Kidney tubule cell (primary cell): ENCODE results near the gene TRIB2.

Experiments
- DNase-seq: peaks from one replicate; pipeline ENCODE4 v3.0.0-alpha.2; 2018; ENCODE audit warnings: low spot score

The TRIB2 gene

DNA sequence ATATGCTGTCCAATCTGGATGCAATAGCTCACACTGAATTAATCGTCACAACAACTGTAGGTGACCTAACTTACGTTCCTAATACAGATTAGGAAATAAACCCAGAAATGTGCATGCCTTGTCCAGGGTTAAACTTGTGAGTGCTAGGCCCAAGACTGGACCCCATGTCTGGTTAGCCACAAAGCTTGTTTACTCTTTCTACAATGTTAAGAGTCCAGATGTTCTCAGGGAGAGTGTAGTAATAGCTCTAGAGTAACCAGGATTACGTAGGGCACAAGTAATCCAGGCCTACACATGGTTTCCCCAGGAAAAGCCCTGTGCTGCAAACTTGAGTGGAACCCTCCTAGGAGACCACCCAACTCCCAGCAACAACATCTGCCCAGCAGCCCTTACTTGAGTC, 26.2 kb downstream of the TRIB2 start:
- no peak for DNase-seq

DNA sequence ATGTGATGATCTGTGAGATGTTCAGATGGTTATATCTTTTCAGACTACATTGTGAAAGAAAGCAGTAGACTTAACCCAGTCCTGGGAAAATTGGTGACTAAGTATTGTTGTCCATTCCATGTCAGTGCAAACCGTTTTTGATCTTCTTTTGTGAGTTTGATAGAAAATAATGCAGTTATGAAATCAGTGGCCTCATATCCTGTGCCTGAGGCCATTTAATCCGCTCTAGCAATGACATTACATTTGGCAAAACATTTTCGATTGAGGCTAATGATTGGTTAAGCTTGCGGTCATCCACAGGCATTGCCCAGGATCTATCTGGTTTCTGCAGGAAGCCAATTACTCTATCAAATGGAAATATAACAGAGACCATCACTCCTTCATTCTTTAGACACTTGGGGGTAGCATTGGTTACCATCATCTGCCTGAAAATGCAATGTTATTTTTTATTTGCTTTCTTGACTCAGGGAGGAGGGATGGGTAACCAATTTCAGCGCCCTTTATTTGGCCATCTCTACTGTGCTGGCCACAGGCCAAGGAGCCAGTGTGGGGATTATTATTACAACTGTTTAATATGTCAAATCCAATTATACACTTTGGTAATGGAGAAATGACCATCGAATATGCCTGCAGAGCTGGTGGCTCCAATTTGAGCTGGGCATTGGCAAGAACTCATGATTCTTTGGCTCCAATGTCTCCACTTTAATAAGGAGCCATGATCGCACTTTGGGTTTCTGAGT, 33.6 kb downstream of the TRIB2 start:
- no peak for DNase-seq

DNA sequence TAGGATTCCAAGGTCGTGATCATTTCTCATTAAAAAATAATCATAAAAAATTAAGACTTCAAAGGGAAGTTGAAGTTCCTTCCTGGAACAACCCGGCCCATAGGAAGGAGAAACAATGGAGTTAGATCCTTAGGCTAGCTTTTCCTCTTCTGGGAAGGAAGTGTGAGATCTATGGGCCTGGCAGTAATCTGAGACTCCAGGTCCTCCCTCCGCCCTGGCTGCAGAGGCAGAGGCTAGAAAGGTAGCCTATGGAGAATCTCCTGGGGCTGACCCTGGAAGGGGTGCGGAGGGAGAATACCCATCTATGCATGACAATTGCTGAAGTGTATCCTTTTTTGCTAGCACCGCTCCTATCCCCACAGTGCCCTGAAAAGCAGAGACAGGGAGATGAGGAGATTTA, 37.9 kb downstream of the TRIB2 start:
- no peak for DNase-seq

DNA sequence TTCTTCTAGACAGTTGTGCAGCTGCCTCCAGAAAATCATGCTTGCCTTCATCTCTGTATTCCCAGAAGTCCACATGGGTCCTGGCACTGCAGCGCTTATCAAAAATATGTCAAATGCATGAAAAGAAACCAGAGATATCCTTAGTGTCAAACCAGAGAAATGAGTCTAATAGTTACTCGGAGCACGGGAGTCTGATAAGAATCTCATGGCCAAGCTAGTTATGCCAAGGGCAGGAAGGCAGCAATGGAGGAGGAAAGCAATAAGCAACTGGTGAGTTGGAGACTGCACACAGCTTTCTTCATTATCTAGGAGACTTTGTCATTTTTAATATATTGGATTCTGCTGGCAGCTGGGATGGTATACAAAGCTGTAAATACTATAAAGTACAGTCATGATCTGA, 38.6 kb downstream of the TRIB2 start:
- no peak for DNase-seq

DNA sequence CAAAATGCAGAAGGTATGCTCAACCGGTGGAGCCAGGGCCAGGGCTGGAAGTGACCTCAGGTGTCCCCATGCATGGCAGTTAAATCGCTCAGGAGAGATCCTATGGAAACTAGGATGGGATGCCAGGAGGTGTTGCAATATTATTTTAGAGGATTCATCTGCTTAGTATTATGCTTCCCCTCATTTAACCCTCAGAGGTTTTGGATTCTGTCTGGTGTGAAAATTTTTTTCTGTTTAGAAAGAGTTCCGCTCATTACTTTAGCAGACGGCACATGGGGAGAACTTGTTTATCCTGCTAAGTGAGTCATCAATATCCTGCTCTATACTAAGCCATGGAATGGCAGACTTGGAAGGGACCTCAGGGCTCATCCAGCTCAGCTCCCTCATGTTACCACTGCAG, 42.5 kb downstream of the TRIB2 start:
- peak; percentile 43 for DNase-seq

DNA sequence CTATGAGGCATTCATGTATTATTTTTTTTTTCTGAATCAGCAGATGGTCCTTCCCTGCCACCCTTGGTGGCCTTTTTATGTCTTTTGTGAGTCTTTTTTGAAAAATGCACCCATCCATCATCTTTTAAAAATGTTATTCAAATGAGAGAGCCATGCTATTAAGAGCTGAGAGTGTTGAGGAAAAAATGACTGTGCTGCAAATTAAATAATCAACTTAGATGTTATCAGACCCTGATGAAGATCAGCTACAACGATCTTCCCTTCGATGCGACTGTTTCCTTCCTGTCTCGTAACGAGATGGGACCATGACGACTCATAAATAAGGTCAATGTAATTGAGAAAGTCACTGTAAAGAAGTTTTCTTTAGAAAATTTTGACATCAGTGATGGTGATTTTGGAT, 44.4 kb downstream of the TRIB2 start:
- no peak for DNase-seq

DNA sequence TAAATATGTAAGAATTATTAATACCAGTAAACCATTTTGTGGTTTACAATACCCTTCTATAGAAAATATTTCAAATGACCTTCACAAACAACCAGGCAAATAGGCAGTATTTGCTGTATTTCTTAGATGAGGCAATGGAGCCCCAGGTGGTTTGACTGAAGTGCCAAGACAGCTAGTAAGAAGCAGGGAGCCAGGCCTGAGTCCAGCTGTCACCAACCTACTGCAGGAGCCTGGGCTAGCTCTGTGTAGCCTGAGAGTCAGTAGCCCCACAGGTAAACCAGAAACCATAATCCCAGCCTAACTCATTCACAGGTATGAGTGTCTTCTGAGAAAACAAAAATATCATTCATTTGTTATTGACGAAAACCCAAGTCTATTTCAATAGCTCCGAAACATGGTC, 45.6 kb downstream of the TRIB2 start:
- no peak for DNase-seq

DNA sequence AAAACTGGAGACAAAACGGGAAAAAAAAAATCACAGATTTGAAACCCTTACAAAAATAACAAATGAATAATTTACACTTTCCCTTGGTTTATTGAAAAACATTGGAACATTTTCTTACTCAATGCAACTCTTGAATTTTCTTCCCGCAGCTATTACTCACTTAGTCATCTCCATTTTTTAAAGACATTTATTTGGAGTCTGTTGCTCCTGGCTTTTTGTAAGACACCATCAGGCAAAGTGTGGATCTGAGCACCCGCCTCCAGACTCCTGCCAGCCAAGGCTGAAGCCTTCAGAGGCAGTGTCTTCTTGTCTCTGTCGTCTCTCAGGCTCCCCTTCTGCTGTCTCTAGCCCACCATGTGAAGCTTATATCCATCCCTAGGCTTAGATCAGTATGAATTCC, 46.2 kb downstream of the TRIB2 start:
- DNase-seq = no peak

DNA sequence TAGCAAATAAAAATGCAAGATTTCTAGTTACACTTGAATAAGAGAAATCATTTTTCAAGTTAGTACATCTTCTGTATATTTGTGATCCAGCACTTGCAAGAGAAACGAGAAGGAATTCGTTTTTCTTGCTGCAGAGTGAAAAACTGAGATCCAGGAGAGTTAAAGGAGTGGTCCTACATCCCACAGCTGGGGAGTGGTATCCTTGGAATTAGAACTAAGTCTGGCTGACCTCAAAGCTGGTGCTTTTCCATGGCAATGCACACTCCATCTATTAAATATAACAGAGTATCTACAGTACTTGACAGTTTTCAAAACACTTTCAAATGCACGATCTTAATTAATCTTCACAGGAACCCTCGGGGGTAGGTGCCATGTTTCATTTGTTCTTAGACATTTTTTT, 46.8 kb downstream of the TRIB2 start:
- DNase-seq = no peak

DNA sequence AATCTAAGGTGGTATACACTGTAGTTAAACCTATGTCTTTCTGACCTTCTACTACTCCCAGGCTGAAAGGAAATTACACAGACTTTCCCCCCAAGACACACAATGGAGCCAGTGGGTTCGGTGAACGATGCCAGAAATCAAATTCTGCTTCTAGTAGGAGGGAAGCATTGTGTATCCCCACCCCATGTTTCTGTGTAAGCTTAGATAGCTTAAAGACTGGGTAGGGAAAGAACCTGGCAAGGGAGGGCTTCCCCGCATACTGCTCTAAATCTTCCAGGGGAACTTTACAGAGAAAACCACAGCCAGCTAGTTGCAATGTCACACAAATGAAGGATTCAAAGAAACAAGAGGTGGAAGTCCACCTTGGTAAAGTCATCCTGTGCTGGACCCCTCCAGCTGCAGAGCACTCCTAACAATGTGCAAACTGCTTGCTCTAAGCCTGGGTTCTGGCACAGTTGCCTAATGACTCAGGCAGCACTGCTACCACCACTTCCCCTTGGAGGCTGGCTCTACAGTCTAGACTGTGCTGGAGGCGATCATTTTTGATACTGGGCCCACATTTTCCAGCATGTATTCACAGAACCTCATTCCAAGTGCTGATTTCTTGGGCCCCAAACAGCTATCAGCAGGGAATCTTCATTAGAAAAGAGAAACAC, 47.5 kb downstream of the TRIB2 start:
- DNase-seq = no peak

DNA sequence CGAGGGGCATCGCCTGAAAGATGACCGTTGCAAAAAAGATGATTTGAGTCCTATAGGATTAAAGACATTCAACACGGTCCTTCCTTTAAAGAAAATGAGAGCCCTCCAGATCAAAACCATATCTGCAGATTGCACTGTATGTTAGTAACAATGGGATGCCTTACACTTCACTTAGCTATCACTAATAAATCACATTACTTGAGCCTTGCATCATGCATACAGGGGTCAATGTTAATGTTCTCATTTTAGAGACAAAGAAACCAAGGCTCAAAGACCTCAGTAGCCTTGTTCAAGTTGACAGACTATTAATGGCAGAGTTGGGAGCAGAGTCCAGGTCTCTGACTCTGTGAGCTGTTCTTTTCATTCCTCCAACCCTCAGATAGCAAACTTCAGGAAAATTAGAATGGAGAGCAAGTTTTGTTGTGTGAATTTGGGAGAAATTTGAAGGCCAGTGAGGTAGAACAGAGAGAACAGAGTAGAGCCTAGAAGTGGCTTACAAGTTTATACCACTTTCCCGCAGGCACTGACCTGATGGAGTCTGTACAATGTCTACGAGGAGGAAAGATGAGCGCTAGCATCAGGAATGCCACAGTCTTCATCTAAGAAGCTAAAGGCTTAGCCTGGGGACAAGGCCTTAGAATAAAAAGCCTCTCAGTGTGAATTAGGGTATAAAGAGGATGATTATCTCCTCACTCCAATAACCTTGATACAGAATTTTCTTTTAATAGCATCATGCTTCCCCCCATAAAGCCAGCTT, 48.3 kb downstream of the TRIB2 start:
- DNase-seq = no peak

DNA sequence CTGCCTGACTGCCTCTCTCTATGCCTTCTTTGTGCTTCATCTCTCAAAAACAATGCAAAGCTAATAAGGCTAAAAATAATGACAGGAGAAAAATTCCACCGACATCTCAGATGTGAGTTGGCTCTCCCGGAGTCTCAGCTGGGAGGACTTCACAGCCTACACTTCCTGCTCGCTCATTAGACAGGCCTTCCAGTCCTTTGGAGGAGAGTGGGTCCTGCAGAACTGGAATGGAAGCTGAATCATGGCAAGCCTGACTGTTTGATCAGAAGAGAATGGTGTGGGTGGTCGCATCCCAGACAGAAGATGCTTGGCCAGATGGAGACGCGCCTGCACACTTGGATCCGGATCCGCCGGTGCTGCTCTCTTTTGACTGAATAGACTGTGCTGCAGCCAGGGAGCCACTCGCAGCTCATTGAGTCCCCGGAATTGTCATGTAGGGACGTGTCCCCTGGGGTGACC, 49.7 kb downstream of the TRIB2 start:
- DNase-seq = peak; percentile 12

DNA sequence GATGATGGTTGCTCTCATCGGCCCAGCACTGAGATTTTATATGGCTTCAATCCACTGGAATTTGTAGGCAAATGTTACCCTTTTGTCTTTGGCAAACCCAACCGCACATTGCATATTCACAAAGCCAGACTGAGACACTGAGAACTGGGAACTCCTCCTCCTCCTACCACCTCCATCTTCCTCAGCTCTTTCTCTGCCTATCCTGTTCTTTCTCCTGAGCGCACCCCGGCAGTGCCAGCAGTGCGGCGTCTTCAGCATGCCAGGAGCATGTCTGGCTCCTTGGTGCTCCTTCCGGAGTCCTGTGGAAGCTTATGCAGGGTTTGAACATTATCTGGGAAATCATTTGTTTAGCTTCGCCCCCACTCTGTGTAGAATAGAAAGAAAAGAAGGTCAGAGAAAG, 50.8 kb downstream of the TRIB2 start:
- DNase-seq = no peak

DNA sequence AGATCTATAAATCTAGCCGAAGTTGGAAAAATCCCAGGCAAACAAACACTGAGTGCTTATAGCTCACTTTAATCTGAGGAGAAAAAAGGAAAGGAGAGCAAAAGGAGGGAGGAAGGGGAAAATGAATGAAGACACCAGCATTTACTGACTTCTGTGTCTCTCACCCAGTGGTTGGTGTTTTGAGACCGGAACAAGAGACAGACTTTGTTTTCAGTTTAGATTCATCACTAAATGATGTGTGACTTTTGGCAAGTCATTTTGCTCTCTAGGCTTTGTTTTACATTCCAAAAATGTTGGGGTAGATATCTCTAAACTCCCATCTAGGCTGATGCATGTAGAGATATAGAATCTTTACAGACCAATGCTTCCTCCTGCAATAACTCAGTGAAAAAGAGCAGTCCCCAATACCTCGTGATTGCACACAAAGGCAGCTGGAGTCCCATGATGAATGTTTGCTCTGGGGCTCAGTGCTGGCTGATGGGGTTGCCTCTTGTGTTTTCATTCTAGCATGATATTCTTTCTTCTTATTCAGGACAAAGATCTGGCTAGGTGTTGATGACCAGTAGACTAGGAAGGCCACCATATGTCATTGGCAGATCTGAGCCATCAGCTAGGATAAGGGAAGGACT, 51.4 kb downstream of the TRIB2 start:
- DNase-seq = no peak

DNA sequence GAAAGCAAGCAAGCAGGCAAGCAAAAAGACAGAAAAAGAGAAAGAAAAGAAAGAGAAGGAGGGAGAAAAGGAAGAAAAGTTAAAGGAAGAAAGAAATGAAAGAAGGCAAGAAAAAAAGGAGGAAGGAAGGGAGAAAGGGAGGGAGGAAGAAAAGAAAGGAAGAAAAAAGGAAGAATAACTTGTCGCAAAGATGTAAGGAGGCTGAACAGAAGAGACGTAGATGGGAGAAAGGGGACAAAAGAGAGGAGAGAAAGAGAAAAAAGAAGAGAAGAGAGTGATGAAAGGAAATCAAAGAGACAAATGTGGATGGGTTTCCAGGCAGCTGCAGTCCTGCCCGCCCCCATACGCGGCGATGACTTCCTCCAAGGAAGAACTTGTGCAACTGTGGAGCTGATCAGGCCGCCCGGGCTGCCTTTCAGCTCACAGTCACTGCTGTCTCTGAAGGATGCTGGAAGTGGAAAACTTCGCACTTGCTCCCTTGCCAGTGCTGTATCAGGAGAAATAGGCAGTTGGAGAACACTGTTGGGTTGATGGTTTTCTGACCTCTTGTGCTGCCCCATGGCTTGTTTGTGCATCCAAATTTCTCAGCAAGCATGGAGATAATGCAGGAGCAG, 52.9 kb downstream of the TRIB2 start:
- no peak for DNase-seq

DNA sequence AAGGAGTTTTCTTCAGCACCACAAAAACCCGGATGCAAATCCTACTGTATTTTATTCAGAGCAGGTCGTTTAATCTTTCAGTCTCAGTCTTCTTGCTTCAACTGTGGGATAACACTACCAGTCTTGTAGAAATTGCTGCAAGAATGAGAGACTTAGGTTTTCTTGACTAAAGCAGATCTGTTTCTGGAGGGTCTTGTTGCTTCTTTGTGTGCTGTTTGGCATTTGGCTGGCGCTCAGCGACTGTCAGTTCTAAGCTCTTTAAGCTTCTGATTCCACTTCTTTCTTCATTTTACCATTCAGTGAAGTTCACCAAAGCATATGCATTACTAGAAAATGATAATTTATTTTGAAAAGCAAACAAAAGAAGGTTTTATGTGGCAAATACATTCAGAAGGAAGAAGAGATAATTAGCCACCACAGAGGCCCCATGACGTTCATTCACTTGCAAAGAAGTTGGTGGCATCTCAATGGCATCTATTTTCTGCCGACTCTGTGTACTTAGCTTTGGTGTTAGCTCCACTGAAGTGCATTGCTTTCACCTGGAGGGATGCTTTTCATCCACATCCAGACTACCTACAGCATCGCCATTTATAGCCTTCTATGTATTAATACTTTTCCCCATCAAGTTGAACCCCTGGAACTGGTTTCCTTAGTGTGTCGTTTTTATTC, 53.7 kb downstream of the TRIB2 start:
- DNase-seq = no peak

DNA sequence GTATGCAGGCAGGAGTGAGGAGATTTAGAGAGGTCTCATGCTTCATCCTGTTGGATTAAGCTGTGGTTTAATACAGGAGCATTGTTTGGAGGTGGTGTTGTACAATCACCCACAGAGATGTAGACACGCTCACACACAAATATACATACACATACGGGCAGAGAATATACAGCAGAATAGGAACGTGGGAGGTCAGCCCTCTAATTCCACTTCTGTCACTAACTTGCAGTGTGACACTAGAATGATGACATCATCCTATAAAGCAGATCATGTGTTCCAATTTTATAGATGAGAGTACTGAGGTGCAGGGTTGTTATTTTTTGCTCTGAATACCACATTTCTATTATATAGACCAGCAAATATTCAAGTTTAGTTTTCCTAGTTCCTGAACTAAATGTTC, 54.4 kb downstream of the TRIB2 start:
- DNase-seq = no peak

DNA sequence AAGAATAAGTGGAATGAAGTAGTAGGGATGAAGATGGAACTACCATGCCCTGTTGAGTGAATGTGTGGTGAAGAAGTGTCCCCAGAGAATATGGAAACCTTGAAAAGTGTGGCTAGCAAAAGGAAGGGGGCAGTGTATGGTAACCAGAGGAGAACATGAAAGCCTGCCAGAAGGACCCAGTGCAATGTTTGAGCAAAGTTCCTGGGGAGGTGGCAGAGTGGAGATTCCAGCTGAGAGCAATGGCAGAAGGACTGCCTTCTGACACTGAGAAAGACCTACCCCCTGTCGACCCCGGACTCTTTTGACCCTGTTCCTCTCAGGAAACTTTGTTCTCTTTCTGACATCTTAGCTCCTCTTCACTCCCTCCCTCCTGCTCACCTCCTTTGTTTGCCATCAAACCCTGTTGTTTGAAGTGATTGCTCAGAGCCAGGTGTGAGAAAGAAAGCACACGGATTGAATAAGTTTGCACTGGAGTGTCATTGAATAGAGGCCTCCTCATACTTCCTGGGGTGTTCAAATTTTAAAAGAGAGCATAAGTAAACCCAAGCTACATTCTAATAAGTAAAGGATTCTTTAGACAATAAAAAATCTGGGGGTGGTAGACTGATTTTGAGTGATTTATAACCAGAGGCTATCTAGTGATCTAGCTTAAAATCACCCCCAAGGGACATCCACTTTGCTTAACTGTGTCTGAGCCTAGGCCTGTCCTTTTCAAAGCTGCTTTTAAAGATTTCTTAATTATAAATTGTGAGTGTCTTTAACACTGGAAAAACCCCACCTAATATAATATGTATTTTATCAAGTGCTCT, 57.1 kb downstream of the TRIB2 start:
- no peak for DNase-seq

DNA sequence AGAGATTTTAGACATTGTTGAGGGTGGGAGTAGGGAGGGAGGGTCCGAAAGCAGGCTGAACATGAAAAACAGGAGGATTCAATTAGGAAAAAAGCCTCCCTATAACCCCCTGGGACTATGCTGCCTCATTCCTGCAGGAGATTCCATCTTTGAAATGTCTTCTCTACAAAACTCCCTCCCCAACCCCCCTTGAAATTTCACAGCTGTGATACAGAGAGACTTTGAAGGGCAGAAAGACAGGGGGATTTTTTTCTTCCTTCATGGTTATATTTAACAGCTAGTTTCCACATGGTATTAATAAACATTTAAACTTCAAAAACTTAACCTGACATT, 57.6 kb downstream of the TRIB2 start:
- no peak for DNase-seq

DNA sequence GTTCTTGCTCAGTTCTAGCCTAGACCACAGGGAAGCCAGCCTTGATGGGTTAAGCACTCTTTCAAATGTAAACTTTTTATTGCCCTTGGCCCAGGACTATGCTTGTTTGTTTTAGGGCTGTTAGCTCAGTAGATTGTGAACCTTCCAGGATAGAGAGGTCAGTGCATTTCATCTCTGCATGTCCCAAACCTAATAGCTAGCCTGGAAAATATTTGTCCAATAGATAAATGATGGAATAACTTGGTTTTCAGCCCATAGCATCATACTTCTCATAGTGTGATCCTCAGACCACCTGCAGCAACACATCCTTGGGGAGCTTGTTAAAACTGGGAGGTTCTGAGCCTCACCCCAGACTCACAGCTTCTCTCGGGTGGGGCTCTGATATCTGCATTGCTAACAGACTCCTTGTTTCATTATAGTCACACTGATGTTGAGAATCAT, 59.8 kb downstream of the TRIB2 start:
- DNase-seq = no peak

DNA sequence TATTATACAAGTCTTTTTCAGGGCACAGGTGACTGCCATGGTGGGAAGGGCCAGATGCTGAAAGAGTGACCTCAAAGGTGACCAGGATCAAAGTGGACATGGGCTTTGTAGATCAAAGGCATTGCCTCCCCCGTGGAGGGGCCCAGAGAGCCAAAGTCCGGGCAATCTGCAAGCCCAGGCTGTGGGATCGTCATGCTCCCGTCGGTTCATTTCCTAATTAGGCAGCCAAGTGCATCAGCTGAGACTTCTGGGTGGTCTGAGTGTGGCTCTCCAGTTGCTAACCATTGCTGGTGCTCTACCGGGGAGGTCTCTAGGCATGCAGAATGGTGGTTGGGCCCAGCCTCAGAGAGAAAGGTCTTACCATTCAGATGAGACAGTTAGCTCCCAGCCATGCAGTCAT, 61.6 kb downstream of the TRIB2 start:
- no peak for DNase-seq
